ENCODE data around the gene STAC3. TPM values are rescaled to one million over a fixed set of nuclear protein-coding genes. Genes with fewer than 3 reads are reported as not detected.

The STAC3 gene
- total RNA-seq, 1 experiment from 2014 or later, result 0.57 TPM

DNA sequence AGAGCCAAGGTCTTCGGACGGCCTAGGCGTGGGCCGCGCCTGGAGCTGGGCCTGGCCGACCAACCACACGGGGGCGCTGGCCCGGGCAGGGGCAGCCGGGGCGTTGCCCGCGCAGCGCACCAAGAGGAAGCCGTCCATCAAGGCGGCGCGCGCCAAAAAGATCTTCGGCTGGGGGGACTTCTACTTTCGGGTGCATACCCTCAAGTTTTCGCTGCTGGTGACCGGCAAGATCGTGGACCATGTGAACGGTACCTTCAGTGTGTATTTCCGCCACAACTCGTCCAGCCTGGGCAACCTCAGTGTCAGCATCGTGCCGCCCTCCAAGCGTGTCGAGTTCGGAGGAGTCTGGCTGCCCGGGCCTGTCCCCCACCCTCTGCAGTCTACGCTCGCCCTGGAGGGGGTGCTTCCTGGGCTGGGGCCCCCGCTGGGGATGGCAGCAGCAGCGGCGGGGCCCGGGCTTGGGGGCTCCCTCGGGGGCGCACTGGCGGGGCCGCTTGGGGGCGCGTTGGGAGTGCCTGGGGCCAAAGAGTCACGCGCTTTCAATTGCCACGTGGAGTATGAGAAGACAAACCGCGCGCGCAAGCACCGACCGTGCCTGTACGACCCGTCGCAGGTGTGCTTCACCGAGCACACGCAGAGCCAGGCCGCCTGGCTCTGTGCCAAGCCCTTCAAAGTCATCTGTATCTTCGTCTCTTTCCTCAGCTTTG is 25.9 kb downstream of the STAC3 start:
- no peak for DNase-seq (ENCODE audit: extremely low read depth, low read depth)

DNA sequence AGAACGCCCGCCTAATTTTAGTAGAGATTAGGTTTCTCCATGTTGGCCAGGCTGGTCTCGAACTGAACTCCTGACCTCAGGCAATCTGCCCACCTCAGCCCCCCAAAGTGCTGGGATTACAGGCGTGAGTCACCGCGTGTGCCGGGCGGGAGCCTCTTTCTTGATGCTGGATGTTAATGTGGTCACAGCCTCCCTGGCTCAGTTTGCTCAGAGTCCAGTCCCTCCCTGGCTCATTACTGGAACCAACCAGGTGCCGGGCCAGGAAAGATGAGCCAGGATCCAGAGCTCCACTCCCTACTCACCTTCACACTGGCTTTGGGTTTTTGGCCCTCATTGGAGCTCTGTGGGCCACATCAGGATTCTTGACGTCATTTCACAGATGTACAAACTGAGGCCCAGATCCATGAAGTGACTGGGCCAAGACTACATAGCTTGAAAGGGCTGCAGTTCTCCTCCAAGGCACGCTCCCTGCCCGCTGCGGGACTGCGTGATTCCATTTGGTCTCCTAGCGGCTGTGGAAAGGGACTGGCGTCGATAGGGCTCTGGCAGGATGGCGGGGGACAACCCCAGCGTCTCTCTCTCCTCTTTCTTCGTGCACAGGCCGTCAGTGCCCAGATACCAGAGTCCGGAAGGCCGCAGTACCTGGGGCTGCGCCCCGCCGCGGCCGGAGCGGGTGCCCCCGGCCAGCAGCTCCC is 26.6 kb downstream of the STAC3 start:
- no peak for DNase-seq (ENCODE audit: extremely low read depth, low read depth)

DNA sequence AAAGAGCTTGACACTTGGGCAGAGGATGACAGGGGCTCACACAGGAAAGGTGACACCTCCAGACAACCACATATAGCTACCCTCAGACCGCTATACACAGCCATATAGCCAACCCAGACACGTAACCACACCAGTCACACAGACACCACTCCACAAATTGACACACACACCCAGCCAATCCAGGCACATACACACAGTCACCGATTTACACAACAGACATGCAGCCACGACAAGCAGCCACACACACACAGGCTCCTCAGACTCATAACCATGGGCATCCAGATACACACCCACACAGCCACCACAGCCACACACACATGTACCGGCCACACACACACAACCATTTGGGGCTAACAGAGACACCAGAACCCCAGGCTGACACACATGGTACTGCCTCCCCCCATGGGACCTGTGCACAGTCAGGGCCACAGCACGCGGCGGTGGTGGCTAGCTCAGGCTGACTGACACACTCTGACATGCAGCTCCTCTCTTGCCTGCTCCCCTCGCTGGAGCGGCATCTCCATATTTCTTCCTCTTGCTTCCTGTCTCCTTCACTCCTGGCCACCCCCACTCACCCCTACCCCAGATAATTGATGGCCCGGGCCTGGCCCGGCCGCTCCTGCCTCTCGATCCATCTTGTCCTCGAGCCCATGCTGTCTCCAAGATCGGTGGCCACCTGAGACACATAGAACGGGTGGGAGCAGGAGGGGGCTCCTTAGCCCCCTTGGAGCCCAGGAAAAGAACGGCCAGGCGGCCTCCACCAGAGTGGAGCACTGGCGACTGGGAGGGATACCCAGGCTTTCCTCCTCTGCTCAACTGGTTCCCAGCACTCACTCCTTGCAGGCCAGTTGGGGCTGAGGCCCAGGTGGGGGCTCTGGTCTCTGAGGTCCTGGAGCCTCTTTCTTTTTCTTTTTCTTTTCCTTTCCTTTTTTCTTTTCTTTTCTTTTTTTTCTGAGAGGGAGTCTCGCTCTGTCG is 27.5 kb downstream of the STAC3 start:
- no peak for DNase-seq (ENCODE audit: extremely low read depth, low read depth)

DNA sequence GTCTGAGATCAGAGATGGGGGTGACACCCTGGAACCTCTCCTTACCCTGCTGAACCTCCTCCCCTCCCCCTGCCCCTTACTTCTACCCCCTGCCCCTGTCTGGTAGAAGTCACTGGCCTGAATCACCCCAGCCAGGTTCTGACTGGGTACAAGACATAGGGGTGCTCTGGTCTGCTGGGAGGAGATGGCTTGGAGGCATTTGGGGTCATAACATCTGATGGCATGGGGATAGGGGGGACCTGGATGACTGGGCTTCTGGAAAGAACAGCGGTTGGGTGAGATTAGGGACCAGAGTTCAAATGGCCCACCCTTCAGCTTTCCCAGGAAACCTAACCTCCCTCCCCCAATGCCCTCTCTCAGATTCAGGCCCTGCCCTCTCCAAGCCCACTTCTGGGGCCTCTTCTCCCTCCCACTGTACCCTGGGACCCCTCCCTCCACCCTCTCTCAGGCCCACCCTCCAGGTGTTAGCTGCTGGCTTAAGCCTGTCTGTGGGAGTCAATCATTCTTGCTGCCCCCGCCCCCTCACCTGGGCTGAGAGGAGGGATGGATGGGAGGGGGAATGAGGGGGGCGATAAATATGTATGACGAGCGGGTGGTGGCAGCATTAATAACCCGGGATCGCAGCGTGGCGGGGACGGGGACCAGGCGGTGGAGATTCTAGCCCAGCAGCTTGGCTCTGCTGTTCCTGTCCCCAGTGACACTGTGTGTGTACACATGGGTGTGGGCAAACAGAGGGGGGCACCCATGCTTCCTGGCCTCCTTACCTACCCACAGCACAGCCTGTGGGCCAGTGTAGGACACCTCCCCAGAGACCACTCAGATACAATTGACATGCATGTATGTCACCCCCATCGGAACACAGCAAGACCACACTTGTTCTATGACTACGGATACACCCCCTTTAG is 28.4 kb downstream of the STAC3 start:
- DNase-seq (ENCODE audit: extremely low read depth, low read depth), result no peak

DNA sequence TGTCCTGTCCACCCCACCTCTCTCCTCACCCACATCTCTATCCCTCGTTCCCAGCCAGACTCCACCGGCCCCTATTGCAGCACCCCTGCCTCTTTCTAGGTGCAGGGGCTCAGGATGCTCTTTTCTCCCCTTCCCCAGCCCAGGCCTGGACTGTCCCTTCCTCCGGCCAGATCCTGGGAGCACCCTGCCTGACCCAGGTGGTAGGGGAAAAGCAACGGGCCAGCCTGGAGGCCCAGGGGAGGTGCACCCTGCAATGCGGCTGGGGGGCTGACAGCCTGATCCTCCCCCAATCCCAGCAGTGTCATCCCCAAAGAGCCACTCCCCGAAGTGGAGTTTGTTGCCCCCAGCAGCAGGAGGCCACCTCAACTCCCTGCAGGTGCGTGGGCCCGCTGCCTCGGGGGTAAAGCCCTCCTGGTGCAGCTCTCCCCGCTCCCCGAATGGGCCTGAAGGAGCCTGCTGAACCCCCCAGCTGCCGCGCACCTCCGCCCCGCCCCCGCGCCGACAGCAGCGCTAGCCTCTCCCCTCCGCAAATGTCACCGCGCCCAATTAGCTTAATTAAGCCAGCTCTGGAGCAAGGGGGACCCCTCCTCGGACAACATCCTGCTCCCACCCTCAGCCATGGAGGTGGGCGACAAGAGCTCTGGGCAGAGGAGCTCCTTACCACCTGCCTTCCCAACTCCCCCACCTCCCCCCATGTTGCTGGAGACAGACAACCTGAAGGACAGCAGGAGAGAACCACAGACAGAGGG is 29.6 kb downstream of the STAC3 start:
- DNase-seq (ENCODE audit: extremely low read depth, low read depth), result no peak

DNA sequence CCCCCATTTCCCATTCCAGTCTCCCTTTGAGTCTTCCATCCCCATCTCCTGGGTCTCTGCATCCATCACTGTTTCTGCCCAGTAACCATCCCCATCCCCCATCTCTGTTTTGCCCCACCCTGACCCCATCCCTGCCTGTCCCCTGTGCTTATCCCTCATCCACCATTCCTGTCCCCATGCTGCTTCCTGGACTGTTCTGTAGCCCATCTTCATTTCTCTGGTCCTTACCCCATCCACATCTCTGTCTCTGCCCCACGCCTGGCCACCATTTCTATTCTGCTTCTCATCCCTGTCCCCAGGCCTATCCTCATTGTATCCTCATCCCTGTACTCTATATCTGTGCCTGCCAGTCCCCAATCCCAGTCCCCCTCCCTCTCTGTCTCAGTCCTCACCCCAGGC is 30.2 kb downstream of the STAC3 start:
- no peak for DNase-seq (ENCODE audit: extremely low read depth, low read depth)

DNA sequence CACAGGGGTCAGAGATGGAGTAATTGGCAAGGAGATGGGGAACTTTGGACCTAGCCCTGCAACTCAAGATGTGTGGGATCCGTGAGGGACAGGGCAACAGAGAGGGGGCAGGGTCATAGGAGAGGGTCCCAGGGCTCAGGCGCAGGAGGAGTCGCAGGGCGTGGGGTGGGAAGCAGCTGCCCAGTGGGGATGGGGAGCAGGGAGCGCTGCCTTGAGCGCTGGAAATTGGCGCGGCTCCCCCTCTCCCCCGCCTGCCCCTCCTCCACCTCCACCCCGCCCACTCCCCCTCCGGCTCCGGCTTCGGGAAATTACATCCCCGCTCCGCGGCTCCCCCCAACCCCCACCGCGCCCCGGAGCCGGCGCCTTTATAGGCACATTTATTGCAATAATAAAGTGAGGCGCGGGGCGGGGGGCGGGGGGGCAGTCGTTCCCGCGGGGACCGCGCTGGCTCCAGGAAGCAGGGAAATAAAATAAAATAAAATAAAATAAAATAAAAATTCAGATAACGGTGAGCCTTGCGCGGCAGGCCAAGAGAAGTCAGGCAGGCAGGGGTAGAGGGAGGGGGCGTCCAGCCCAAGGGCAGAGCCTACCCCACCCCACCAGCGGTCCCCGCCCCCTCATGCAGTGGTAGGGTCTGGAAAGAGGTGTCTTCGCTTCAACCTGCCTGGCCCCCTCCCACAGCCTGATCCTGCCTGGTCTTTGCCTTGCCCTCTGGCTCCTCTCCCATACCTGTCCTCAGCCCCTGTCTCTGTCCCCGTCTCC is 30.8 kb downstream of the STAC3 start:
- no peak for DNase-seq (ENCODE audit: extremely low read depth, low read depth)

DNA sequence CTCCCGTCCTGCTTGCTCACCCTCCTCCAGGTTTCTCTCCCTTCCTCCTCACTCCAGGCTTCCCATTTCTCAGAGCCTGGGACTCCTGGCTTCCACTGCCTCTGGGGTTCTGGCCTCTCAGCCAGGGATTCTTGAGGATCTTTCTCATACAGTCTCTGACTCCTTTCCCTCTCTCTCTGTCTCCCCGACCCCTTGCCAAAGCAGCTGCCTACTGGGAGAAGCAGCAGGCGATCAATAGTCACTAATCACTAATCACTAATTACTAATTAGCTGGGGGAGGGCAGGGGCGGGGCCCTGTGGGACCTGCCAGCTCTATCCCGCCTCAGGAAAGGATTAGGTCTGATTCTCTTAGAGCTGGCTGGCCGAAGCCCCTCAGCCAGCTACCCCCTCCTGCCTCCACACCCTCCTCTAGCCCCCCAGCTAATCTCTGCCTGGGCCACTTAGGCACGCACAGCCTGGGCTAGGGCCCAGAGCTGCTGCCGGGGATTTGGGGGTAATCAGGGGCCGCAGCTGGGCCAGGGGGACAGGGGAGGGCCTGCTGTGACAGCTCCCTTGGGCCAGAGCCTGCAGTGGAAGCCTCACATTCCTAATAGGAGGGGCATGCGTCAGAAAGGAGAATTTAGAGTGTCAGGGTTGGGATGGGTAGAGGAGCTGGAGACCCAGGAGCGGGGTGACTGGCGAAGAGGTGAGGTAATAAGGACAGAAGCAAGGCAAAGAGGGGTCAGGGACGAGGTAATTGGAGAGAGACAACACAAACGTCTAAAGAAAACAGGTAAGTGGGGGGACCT is 31.6 kb downstream of the STAC3 start:
- no peak for DNase-seq (ENCODE audit: extremely low read depth, low read depth)

DNA sequence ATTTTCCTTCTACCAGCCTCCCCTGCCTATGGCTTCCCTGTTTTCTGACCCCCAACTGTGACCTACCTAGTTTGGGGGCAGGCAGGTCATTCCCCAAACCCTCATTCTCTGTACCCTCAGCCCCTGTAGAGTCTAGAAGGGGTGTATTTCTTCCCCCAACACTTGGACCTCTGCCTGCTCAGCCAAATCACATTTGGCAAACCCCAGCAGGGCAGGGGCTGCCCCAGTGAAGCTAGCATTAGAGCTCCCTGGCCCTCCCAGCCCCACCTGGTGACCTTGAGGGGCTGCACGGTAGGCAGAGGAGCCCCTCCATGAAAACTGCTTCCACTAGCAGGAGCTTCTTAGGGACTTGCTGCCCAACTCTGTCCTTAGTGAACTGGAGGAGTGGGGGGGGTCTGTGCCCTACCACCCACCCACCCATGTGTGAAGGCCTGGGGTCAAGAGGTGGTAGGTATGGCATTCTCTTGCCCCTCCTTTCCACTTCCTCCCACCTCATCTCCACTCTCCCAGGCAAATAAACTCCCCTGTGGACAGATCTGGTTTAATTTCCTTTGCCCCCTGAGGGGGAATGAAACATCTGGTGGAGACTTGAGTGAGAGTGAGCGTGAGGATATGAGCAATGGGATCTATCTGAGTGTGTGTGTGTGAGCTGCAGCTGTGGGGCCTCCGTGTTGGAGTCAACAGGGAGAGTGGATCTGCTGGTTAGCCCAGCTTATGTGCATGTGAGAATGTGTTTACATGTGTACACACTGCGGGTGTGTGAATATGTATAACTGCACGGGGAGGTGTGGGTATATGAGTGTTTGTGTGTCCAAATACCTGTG is 32.7 kb downstream of the STAC3 start:
- DNase-seq (ENCODE audit: extremely low read depth, low read depth), result no peak

DNA sequence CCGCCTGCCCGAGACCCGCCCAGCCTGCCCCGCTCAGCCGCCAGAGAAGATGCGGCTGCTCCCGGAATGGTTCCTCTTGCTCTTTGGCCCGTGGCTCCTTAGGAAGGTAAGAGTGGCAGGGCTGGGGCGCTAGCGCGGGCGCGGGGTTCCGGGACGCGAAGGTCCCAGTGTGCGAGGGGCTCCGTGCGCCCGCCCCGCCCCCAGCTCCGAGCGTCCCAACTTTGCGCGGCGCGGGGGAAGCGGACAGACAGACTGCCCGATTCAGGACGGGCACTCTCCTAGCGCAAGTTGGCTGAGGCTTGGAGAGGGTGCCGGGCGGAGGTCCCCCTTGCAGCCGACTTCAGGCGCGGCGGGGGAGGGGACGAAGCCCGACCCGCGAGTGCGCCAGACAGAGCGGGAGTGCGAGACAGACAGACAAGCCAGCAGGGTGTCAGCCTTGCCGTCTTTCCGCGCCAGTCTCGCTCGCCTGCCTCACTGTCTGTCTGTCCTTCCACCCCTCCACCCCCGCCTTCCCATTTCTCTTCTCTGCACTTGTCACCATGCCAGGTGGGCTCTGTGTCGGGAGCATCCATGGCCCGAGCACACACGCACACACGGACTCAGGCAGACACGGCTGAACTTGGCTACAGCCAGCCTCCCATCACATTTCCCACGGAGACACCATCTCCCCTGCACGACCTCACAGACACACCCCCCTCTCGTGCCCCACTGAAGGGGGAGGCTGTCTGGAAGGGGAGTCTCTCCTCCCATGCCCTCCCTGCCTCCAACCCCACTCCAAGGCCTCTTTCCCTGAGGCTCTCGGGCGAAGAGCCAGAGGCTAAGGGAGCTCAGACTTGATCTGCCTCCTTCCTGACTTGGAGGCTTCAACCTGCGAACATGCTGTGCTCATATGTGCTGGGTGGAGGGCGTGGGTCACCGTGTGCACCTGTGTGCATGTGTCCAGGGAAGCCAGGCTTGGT is 33.8 kb downstream of the STAC3 start:
- no peak for DNase-seq (ENCODE audit: extremely low read depth, low read depth)

DNA sequence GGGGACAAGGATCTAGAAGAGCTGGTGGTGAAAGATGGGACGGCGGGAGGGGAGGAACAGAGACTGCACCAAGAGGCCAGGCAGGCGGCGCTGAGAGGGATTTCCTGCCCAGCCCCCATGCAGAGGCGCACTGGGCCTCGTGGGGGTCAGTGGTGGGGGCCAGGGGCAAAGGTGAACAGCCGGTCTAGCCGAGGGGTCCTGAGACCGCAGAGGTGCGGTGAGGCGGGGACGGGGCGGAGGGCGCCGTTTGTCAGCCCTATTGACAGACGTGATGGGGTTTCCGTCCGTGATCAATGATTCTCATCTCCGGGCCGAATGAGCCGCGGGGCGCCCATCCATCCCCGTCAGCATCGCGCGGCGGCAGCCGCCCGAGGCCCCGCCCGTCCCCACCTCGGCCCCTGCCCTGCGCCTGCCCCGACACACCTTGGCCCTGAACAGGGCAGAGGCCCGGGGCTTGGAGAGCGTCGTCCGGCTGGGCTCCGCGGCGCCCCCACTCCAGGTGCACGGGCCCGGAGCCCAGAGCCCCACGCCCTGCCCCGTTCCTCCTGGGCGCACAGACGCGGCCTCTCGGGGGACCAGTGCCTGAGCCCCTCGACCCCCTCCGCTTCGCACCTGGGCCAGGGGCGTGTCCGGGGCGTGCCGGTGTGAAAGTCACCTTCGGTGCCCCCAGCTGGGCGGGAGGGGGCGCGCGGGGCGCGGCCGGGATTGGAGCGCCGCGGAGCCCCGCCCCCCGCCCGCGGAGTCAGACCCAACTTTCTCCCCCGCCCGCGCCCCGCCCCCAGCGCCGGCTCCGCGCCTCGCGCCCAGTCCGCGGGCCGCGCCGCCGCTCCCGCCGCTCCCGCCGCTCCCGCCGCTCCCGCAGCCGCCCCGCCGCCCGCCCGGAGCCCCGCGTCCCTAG is 34.7 kb downstream of the STAC3 start, which contains the start of gene NXPH4:
Gene NXPH4, plus strand, starts transcription at position 781 of the 898 bp plus-strand sequence. CDS start 176 bp downstream, outside the sequence.
- DNase-seq (ENCODE audit: extremely low read depth, low read depth), result no peak

DNA sequence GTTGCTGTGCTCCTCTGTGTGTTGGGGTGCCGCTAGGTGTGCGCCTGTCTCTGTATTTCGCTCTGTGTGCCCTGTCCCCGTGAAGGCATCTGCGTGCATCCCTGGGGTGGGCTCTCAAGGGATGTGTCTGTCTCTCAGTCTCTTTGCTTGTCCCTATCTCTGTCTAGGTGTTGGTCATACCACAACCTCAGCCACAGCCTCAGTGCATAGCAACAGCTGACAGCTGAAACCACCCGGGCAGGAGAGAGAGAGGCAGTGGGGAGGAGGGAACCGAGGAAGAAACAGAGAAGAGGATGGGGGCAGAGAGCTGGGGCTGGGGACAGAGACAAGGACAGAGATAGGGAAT is 35.3 kb downstream of the STAC3 start:
- no peak for DNase-seq (ENCODE audit: extremely low read depth, low read depth)

DNA sequence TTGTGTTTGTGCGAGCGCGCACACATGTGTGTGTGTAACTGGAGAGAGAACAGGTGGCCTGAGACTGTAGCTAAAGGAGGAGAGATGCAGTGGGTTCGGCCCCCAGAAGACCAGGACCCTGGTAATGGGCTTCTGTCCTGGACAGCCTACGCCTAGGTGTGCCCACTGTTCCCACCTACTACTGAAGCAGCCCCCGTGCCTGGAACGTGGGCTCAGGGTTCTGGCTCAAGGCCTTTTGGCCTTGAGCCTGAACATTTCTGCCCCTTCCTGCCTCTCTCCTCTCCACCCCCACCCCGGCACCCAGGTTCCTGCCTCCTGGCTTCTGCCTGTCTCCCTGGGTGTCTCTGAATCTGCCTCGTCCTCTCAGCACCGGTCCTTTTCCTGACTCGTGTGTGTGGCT is 35.9 kb downstream of the STAC3 start:
- no peak for DNase-seq (ENCODE audit: extremely low read depth, low read depth)

DNA sequence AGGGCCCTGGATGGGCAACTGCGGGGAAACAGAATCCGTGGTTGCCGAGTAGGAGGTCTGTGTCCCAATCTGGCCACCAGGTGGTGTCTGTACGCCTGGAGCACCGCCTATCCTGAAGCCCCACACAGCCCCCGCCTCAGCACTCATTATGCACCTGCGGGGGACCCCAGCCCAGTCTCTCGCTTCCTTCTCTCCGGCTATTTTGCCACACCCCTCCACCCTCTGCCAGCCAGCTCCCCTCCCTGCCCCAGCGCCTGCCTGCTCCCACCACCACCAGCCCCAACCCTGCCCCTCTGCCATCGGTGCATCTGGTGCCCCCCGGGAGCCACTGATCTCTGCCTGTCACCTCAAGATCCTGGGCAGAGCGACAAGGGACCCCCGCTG is 36.6 kb downstream of the STAC3 start:
- peak; percentile 76 for DNase-seq (ENCODE audit: extremely low read depth, low read depth)

All from NCI-H460 (cell line).